NCI-H2029 treated with DMSO at 0.1 percent for 48 hours (cell line): ENCODE measurements around the gene NDUFAF2.
A peak's percentile ranks its signal among the peaks of the same experiment; 100 is the strongest.
"Not testable (repeated sequence)": the region's sequence is repeated elsewhere in the genome, so short reads cannot be mapped to it uniquely, and the experiment has no call there.

Experiments used
- DNase-seq: peaks from one replicate; lab custom pipeline; 2025; lab: John Stamatoyannopoulos, UW

The NDUFAF2 gene, protein sequence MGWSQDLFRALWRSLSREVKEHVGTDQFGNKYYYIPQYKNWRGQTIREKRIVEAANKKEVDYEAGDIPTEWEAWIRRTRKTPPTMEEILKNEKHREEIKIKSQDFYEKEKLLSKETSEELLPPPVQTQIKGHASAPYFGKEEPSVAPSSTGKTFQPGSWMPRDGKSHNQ

DNA sequence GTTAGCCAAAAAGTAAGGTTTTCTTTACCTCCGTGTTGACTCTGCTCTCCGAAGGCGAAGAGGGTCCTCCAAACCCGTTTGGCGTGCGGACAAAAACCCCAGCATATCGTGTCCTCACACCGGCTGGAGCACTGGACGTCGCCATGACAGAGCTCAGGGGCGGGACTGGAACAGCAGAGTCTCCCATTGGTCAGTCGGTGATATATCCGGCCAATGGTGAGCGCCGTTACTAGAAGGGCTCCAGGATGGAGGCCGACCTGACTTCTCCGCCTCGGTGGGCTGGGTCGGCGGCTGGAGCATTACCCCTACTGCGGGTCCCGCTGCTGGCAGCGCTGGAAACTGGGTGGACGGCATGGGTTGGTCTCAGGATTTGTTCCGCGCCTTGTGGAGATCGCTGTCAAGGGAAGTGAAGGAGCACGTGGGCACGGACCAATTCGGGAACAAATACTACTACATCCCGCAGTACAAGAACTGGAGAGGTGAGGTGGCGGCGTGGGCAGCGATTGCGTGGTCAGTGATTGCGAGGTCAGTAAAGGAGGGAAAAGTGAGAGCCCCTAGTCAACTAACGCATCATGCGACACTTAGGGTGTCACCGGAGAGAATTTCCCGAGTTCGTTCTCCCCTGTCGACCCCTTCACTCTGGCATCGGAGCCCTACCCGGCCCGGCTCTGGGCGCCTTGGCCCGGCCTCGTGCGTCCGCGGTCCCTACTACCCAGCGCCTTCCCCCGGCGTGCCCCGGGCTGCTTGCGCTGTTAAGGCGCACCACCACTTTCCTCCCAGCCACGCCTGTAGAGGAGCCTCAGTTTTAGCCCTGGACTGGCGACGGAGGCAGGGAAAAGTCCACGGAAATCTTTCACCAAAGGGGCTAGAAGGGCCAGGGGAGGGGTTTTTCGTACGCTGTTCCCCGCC lies at the start of gene NDUFAF2, which contains the start of gene ERCC8:
NDUFAF2 (plus strand) TSS at position 302 of the 909 bp plus-strand sequence; CDS start at position 353, 51 bp downstream.
ERCC8 (minus strand) TSS at position 167 of the 909 bp plus-strand sequence; CDS start at position 105, 62 bp downstream.
- peak; percentile 89 for DNase-seq

DNA sequence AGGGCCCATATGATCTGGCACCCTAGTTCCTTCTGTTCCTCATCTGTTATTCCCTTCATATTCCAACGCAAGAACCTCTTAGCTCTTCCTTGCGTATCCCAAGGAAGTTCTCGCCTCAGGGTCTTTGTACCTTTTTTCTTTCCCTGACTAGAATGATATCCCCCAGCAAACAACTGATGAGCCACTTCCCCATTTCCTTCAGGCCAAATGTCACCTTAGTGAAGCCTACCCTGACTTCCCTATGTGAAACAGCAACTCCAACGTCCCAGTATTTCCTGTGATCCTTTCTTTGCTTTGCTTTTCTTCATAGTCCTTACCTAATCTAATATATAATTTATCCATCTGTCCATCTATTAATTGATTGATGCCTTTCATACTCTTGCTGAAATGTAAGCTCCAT lies 48.0 kb upstream of the NDUFAF2 start:
- no peak for DNase-seq

DNA sequence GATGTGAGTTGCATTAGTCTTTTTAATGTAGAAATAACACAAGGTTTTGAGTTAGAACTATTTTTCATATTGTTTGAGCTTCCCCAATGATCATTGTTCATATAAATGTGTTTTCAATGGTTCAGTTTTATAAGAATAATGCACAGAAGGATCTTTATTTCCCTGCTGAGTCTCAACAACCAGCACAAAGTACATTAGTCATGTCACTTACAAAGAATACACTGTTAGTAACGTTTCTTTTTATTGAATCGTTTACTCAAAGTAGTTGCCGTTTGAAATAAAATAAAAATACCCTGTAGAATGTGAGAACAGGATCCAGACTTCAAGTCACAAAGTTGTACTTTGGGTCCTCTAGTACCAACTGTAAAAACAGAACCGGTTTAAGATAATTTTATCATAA lies 41.6 kb upstream of the NDUFAF2 start:
- no peak for DNase-seq

DNA sequence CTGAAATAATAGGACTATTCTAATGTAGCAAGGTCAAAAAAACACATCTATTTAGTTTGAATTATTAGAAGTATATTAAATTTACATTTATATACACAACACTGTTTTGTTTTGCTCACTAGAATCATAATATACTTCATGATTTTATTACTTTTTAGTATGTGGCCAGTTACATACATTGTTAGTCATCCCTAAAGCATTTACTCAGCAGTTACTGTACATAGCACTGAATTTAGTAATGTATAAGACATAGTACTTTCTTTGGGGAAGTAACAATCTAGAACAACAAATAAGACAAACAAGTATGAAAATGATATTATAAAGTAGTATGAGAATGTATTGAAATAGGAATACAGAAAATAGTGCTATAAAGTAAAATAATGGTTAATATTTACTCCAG lies 28.4 kb upstream of the NDUFAF2 start:
- DNase-seq = no peak

DNA sequence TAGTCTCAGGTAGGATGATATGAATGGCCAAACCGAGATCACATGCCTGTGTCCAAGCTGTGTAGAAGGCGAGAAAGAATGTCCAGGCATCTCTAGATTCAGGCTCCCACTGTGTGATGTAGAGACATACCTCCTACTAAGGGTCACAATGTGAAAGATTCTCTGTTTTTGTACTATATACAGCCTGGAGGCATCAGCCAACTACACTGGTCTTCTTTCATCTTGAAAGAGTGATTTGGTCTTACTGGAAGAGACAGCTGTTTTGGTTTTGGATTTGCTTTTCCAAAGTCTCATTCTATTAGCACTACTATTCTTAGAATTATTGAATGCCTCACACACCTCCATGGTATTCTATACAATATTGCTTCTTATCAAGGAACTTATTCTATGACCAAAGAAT lies 26.5 kb upstream of the NDUFAF2 start:
- no peak for DNase-seq

DNA sequence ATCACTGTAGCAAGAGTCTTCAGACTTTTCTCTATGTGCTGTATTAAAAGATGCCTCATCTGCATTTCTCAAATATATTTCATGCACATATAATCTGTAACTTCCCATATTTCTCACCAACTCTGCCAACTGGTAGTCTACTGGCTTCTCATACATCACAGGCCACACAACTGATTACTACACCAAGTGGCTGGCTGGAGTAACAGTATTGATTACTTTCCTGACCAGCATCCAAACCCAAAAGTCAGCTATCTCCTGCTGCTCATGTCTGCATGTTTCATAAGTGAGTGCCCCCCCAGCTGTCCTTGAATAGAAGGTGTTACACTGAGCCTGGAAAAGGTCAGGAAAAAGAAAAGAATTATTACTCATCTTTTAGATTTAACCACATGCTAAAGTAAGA lies 17.6 kb upstream of the NDUFAF2 start:
- DNase-seq = no peak

DNA sequence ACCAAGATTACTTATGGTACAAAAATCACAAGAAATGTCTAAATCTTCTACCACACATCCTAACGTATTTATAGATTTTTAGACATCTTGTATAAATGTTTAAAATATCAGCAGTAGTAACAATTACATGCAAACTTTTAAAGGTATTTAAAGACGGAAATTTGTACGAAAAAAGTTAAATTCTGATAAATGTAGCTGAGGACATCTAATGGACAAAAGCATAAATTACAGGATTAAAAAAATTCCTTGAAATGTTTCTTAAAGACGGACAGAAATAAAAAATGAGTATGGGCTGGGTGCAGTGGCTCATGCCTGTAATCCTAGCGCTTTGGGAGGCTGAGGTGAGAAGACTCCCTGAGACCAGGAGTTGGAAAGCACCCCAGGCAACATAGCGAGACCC lies 16.0 kb upstream of the NDUFAF2 start:
- DNase-seq = no peak

DNA sequence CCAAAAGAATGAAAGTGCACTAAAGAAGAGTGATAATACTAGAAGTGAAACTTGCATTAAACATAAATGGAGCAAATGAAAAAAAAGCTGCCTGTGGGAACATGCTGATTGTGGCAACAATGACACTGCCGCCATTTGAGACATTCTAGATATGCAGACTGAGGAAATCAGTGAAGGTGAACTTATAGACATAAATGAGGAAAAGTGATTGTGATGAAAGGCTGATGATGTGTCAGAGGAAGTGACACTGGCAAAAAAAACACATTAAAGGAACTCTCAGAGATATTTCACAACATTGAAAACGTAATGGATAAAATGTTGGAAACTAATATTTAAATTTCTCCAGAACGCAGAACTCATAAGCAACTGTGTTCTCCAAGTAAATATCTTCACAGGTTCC lies 1.4 kb upstream of the NDUFAF2 start:
- no peak for DNase-seq

DNA sequence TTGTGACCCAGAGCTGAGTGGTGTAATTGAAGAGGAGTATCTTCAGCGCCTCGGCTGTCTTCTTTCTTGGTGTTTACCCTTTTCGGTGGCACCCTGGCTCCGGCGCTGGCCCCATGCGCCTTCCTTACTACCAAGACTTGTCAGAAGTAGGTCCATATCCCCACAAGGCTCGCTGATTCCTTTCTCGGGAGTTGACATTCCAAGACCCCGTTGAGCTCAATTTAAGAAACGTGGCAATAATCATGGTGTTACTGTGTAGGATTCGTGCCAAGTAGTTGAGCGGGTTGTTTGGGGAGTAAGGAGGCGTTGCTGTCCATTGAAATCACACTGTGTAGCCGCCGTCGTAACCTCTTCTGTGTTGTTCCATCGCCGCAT lies 795 bp downstream of the NDUFAF2 start:
- no peak for DNase-seq

DNA sequence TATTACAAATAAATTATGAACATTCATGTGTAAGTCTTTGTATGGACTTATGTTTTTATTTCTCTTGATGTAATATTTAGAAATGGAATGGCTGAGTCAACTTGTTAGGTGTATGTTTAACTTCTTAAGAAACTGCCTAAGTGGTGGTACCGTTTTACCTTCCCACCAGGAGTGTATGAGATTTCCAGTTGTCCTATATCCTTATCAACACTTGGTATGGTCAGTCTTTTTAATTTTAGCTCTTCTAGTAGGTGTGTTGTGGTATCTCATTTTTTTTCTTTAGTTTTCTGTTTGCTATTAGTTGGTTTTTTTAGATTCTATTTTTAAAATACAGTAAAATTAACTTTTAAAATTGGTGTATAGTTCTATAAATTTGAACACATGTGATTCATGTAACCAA lies 3.7 kb downstream of the NDUFAF2 start:
- DNase-seq = no peak

DNA sequence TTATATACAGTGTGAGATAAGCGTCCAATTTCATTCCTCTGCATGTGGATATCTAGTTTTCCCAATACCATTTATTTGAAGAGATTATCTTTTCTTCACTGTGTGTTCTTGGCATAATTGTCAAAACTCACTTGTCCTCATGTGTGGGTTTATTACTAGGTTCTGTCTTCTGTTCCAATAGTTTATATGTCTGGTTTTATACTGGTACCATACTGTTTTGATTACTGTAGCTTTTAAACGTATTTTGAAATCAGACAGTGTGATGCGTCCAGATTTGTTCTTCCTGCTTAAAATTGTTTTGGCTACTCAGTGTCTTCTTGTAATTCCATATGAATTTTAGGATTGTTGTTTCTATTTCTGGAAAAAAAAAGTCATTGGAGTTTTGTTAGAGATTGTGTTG lies 10.2 kb downstream of the NDUFAF2 start:
- no peak for DNase-seq

DNA sequence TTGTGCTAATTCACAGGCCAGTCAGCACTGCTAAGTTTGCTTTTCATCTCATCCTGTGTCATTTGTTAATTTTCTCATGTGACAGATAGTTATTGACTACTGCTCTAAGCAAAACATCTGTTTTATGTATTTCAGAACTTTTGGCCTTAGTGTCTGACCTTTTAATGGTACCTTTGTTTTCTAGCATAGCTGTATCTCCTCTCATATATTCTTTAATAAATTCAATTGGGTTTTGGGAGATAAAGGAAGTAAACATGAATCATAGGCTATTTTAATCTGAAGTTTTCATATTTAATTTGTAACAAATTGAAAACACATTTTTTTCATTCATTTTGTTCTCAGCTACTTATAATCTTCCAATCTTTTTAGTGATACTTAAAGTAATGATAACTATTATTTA lies 13.1 kb downstream of the NDUFAF2 start:
- no peak for DNase-seq

DNA sequence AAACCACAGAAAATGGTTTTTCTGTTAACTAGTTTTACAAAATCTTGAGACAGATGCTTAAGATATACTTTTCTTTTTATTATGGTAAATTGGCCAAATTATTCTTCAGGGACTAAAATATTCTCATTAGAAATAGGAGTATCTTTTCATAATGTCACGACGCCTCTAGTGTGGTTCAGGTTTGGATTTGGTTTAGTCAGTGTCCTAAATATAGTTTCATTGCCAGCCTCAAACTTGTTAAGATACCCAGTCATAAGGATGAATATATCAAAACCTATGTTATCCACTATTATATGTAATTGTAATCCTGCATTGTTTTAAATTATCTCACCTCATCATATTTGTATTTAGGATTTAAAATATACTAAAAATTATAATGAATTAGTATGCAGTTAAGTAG lies 13.7 kb downstream of the NDUFAF2 start:
- DNase-seq = no peak

DNA sequence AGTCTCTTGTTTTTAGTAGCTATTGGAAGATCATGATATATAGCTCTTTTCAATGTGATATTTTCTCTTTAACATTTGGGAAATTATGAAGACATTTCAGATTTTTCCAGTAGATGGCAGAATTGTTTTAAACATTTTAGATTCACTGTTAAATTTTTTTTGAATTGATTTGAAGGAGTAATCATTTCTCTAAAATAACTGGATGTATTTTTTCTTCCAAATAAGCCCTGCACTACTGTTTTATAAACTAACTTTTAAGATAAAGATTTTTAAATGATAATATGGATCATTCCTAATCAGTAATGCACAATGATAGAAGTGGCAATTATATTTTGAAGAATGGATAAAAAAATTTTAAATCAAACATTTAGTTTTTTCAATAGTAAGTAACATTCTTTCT lies 14.2 kb downstream of the NDUFAF2 start:
- DNase-seq = no peak

DNA sequence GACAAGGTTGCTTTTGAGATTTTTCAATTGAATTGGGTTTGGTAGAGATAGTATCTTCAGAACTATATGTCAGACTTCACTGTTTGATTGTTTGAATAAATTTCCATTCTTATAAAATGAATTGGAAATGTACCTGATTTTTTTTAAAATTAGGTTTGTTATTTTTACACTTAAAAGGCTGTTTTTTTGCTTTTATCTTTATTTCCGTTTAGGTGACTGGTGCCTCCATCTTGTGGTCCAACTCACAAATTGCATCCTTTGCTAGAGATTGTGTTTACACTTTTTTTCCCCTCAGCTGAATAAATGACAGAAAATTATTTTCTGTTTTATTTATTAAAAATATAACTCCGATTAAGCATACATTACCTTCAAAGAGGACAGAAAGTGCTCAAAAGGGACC lies 15.6 kb downstream of the NDUFAF2 start:
- DNase-seq = no peak

DNA sequence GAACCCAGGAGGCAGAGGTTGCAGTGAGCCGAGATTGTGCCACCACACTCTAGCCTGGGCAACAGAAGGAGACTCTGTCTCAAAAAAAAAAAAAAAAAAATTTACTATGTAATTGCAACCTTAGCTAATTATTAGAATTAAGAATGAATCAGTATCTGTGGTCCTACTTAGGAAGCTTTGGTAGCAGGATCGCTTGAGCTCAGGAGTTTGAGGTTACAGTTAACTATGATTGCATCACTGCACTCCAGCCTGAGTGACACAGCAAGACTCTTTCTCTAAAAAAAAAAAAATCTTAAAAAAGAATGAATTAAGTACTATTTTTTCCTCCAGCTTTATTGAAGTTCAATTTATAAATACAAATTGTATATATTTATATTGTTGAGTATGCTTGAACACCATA lies 16.7 kb downstream of the NDUFAF2 start:
- no peak for DNase-seq

DNA sequence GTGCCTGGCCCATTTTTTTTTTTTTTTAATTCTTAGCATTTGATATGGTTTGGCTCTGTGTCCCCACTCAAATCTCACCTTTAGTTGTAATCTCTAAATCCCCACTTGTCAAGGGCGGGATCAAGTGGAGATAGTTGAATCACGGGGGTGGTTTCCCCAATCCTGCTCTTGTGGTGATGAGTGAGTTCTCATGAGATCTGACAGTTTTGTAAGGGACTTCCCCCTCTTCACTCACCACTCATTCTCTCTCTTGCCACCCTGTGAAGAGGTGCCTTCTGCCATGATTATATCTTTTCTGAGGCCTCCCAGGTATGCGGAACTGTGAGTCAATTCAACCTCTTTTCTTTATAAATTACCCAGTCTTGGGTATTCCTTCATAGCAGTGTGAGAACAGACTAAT lies 27.2 kb downstream of the NDUFAF2 start:
- no peak for DNase-seq

DNA sequence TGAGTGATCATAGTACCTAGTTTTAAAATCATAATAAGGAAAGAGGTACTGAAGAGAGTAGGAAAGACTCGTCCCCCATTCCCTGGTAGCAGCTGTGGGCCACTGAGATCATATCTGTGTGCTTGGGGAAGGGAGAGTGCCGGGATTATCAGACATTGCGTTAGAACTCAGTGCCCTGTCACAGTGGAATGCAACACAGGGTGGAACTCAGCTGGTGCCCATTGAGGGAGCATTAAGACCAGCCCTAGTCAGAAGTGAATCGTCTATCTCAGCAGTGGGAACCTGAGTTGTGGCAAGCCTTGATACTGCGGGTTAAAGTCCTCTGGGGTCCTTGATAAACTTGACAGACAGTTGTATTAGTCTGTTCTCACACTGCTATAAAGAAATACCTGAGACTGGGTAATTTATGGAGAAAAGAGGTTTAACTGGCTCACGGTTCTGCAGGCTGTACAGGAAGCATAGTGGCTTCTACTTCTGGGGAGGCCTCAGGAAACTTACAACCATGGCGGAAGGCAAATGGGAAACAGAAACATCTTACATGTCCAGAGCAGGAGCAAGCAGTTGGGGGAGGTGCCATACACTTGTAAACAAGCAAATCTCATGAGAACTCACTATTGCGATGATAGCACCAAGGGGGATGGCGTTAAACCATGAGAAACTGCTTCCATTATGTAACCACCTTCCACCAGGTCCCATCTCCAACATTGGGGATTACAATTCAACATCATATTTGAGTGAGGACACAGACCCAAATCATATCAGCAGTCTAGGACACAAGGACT lies 33.1 kb downstream of the NDUFAF2 start:
- DNase-seq = no peak

DNA sequence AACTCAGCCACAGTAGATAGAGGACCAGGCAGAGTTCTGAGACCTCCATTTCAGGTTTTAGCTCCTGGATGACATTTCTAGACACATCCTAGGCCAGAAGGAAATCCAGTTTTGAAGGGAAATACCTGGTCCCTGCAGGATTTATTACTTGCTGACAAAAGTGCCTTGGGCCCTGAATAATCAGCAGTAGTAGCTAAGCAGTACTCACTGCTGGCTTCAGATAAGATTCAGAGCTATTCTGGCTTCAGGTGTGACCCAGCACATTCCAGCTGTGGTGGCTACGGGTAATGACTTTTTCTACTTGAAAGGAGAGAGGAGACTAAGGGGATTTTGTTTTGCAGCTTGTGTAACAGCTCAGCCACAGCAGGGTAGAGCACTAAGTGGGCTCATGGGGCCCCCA lies 34.0 kb downstream of the NDUFAF2 start:
- DNase-seq = no peak

DNA sequence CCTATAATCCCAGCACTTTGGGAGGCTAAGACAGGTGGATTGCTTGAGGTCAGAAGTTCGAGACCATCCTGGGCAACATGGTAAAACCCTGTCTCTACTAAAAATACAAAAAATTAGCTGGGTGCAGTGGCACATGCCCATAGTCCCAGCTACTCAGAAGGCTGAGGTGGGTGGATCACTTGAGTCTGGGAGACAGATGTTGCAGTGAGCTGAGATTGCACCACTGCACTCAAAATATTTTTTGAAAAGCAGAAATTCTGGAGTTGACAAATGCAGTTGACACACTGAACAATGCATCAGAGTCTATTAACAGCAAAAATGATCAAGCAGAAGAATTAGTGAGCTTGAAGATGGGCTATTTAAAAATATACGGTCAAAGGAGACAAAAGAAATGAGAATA lies 35.5 kb downstream of the NDUFAF2 start:
- DNase-seq = no peak

DNA sequence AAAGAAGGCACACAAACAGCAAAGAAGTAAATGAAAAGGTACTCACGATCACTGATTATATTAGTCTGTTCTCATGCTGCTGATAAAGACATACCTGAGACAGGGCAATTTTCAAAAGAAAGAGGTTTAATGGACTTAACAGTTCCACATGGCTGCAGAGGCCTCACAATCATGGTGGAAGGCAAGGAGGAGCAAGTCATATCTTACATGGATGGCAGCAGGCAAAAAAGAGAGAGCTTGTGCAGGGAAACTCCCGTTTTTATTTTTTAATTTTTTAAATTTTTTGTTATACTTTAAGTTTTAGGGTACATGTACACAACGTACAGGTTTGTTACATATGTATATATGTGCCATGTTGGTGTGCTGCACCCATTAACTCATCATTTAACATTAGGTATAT lies 37.1 kb downstream of the NDUFAF2 start:
- DNase-seq = not testable (repeated sequence)

DNA sequence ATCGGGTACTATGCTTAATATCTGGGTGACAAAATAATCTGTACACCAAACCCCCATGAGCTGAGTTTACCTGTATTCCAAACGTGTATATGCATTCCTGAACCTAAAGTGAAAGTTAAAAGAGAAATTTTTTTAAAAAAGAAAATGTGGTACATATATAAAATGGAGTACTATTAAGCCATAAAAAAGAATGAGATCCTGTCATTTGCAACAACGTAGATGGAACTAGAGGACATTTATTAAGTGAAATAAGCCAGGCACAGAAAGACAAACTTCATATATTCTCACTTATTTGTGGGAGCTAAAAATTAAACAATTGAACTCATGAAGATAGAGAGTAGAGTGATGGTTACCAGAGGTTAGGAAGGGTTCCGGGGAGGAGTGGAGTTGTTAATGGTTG lies 44.8 kb downstream of the NDUFAF2 start:
- DNase-seq = no peak

DNA sequence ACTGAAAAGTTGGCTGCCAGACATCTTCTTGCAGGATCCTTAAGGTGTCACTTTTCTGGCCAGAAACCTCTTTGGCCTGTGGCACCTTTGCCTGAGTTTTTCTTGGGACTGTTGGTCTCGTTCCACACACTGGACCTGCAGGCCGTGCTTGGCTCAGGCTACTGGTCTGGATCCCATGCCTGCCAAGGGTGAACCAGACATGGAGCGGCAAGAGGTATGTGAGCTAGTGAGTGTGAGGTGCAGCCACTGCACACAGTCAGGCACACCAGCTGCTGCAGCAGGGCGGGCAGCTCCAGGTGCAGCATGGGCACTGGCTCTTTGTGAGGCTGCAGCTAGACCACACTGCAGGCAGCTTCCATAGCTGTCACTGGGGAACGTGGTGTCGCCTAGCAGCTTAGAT lies 47.9 kb downstream of the NDUFAF2 start:
- DNase-seq = no peak
